HG03521 (cell line): ENCODE measurements around the gene RPL29.

Source experiments
- ATAC-seq: cut with Tn5 transposase; IDR thresholded peaks from one replicate; pipeline ENCODE4 v1.9.1; 2021; ENCODE audit warnings: mild to moderate bottlenecking, moderate library complexity; ENCODE audit not compliant: unreplicated experiment

RPL29 gene

DNA sequence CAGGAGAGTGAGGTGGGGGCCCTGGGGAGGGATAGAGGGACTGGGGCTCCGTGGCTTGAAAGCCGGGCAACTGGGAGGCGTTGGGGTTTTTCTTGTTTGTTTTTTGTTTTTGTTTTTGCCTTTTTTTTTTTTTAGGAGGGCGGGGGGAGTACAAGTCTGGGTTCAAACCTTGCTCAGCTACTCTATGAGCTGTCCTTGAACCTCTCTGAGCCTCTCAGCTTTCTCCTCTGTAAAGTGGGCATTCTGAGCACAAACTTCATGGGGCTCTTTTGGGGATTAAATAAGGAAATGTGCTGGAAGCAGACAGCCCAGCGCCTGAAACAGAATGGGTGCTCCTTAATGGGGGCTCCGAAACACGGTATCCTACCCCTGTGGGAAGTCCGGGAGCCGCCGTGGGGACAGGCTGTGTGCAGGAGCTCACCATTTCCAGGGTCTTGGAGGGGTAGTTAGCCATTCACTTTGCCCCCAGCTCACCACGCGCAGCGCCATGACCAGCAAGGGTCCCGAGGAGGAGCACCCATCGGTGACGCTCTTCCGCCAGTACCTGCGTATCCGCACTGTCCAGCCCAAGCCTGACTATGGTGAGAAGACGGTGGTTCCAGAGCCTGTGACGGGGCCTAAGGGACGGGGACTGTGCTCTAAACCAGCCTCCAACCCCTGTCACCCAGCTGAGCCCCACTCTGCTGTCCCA lies 12.0 kb downstream of the RPL29 start:
- ATAC-seq = no peak

DNA sequence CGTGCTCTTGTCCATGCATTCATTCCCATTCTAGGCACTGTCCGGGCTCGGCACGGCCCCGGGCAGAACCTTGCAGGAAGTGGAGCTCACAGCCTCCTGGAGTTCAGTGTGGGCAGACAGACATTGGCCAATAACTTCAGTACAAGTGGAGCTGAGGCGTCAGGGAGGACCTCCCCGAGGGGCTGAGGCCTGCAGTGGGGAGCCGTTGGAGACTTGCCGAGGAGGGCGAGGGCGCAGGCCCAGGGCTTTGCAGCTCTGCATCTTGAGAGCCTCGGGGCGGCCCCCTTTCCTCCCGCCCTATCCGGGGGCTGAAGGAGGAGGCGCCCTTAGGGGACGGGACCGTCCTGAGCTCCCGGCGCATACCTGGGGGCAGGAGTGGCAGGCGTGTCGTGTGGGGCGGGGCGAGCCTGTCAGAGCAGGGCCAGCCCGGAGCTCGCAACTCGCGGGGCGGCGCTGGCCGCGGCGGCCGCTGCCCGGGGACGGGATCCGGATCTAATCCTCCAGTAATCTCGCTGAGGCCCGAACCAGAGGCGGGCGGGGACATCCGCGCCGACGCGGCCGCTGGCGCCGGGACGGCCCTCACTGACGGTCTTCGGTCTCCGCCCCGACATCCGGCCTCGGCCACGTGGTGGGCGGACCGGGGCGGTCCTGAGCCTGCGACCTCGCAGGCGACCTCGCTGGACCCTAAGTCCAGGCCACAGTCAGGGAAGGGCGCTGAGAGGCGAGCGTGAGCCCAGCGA lies 12.7 kb downstream of the RPL29 start, which contains the start of gene ACY1:
ACY1 (plus strand) TSS at position 698 of the 740 bp plus-strand sequence. CDS start 530 bp downstream, outside the sequence.
- ATAC-seq = peak; percentile 74

DNA sequence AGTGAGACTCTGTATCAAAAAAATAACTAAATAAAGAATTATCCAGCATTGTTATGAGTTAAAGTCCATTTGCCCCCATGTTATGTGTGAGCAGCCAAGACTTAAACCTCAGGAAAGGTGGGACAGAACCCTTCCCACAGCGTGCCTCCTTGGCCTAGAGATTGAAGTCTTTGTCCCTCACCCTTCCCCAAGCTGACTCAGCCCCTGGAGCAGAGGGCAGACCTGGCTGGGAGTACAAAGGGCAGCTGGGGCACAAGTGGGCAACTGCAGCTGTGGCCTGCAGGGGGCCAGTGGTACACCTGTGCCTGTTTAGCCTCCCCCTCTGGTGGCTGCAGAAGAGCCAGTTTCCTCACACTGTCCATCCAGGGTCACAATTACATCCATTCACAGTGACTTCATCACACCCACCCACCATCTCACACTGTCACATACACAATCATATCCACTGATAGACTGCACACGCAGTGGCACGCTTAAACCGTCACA lies 13.3 kb downstream of the RPL29 start:
- ATAC-seq = peak; percentile 38

DNA sequence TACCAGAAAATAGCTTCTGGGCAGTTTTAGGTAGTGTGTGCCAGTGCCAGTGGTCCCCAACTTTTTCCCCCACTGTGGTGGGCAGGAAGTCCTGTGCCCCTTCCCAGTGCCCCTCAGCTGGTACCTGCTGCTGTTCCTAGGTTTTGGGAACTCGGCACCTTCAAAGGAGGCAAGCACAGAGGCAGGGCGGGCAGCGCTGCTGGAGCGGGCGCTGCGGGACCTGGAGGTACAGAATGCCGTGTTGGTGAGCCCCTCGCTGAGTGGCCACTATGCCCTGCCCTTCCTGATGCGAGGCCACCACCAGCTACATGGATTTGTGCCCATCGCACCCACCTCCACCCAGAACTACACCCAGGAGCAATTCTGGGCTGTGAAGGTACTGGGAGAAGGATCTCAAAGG lies 15.4 kb downstream of the RPL29 start:
- ATAC-seq = no peak

GRCh38 chr3:51978143-51978502 lies 17.6 kb downstream of the RPL29 start:
- no peak for ATAC-seq

GRCh38 chr3:51977446-51978142 lies 18.1 kb downstream of the RPL29 start:
- ATAC-seq = no peak

DNA sequence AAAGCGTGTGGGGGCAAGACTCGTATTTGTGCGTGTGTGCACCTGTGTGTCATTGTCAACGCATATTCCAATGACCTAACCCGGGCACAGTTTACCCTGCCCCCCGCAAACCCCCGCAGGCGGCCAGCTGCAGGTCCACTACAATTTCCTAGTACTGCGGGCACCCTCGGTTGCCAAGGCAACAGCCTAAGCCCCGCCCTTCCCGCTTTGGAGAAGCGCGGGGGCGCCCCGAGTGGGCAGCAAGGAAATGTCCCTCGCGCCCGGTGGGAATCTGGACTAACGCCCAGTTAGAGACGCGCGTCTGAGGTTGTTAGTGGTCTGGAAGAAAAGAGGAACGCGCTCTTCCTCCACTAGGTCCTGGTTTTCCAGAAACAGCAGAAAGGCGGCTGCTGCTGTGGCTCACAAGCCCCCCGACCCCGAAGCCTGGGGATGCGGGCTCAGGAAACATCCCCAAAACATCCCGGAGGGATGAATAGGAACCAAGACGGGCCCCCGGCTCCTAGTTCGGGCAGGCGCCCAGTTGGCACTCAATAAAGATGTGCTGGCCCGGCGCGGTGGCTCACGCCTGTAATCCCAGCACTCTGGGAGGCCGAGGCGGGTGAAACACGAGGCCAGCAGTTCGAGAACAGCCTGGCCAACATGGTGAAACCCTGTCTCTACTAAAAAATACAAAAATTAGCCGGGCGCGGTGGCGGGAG lies 19.7 kb downstream of the RPL29 start:
- no peak for ATAC-seq

DNA sequence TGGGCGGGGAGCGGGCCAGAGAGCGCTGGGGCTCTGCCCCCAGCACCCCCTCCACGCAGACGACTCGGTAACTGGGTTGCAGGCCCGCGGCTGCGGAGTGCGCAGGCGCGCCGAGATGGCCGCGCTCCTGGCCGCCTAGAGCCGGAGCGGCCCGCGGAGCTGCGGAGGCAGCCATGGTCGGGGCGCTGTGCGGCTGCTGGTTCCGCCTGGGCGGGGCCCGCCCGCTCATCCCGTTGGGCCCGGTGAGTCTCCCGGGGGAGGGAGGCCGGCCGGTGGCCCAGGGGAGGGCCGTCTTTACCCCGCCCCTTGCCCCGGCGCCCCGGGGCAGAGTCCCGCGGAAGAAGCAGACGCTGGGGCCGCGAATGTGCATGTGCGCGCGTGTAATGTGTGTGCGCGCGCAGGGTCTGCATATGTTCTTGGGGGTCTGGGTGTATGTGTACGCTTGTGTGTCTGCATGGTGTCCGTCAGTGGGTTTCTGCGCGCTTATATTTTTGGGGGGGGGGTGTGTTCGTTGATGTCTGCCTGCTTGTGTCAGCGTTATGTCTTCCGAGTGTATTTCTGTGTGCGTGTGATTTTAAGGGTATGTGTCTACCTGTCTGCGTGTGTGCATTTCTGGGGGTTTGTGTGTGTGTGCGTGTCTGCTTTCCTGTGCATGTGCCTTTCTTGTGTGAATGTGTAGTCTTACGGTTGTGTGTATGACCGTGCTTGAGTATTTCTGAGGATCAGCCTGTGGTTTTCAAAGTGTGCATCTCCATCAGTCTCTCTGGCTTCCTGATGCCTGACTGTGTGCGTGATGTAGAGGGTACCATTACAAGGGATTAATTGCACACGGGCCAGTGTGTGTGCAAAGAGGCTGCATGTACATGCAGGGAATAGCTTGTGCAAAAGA lies 20.5 kb downstream of the RPL29 start, which contains the start of gene ABHD14A:
ABHD14A (plus strand) TSS at position 102 of the 889 bp plus-strand sequence; CDS start at position 174, 72 bp downstream.
- peak; percentile 51 for ATAC-seq

- ATAC-seq = peak; percentile 6
Measured at GRCh38 chr3:51974277-51974962, 21.3 kb downstream of the RPL29 start.

DNA sequence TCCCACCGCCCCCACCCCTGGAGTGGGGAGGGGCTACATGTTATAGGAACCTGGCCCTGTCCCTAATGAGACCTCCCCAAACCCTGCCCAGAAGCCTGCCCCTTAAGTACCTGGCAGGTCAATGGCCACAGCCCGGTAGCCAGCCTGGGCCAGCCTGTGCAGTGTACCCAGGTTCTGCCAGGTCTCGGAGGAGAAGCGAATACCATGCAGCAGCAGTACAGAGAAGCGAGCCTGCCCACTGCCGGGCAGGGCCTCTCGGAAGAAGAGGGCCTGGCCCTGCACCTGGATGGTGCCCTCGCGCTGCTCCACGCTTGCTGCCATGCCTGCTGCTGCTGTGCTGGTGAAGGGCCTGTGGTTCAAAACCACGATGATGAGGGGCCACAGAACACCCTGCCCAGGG lies 24.3 kb downstream of the RPL29 start:
- no peak for ATAC-seq

GRCh38 chr3:51970606-51971300 lies 24.9 kb downstream of the RPL29 start:
- no peak for ATAC-seq

- no peak for ATAC-seq
Measured at GRCh38 chr3:51969841-51970240, 25.9 kb downstream of the RPL29 start.

GRCh38 chr3:51968883-51969678 lies 26.6 kb downstream of the RPL29 start:
- no peak for ATAC-seq

DNA sequence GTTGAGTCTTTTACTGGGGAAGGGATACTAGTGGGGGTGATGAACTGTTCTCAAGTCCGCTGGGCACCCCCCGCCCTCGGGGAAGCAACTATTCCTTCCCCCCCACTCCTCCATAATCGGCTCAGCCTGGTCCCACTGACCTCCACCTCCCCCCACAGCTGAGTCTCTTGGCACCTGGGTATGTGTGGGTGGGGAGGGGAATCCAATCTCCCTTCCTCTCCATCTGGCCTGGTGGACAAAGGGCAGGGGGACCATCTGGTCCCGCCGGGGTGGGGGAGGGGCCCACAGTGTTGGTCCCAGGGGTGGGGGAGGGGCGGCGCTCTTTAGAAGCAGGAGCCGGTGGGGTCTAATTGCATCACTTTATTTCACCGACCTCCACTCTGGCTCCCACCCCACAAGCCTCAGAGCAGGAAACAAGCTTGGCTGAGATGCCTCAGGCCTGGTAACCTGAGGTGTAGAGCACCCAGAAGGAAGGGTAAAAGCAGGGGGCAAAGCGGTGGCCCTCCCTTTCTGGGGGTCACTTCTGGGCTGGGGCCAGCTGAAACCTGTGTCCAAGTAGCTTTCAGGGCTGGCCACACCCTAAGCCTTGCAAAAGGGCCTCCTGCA lies 27.4 kb downstream of the RPL29 start:
- no peak for ATAC-seq

- peak; percentile 46 for ATAC-seq
Measured at GRCh38 chr3:51967384-51968169, 28.1 kb downstream of the RPL29 start, which contains the start of gene PCBP4. TSS of gene PCBP4 (minus strand) at chr3:51967454. CDS start at chr3:51961240, 6,214 bp downstream.

DNA sequence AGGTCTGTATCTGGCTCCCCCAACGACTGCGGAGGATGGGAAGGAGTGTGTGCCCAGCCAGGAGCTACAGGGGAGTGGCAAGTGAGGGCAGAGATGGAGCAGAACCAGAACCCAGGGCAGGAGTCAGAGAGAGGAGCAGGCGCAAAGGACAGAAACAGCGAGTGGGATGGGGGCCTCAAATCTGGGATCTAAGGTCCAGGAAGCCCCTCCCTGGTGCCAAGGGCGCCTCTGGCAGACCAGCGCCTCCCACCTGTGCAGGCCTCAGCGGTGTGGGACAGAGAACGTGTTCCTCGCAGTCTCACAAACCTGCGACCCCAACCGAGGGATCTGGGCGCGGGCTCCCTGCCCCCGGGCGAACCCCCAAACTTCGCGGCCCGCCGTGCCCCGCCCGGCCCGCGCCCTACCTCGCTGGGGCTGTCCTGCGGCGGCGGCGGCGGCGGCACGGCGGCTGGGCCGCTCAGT lies 28.7 kb downstream of the RPL29 start:
- peak; percentile 47 for ATAC-seq
